ENCODE data around the gene SLC1A1.

- TF ChIP-seq POLR2A (IDR thresholded peaks at IDR 0.05; ENCODE audit: low read length) (no peak), GATA1 (IDR thresholded peaks at IDR 0.05; ENCODE audit: low read depth, low read length) (no peak)
Observed at GRCh38 chr9:4585135-4585534, 94.9 kb downstream of the SLC1A1 start.

Data from erythroblast (primary cell).